OCI-M2 (cell line): ENCODE measurements around the gene CMYA5.
"Not testable (repeated sequence)": the region's sequence is repeated elsewhere in the genome, so short reads cannot be mapped to it uniquely, and the experiment has no call there.

Experiments used
- DNase-seq: peaks from one replicate; lab custom pipeline; 2025; ENCODE audit not compliant: unreplicated experiment; lab: John Stamatoyannopoulos, UW

Gene CMYA5

DNA sequence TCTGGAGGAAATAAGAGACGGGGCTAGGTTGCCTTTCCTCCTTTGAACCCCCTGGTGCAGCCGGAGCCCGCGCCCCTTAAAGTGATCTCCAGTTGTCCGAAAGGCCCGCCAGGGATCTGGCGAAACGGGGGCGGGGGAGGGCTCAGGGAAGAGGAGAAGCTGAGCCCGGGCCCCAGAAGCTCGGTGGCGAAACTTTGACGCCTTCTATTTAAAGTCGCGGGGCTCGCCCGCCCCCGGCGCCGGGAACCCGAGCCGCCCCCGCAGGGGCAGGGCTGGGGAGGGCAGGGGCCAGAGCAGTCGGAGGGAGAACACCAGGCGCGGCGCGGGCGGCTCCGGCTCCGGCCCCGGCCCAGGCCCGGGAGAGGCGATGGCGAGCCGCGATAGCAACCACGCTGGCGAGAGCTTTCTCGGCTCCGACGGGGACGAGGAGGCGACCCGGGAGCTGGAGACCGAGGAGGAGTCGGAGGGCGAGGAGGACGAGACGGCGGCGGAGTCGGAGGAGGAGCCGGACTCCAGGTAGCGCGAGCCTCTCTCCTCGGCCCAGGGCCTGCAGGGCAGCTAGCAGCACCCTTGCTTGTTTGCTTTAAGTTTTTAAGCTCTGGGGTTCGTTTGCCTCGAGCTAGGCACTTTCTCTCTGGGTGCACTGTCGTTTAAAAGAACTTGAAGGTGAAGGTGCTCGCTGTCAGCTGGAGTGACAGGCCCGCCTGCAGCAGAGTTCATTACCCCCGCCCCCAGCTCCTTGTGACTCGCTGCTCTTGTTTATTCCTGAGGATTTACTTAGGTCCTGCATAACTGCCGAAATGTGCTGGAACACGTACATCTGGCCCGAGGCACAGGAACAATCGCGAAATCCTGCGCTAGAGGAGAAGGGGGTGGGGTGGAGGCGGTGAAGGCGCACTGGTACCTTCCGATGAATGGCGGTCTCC, at the start of gene CMYA5:
CMYA5 (plus strand) TSS at position 296 of the 926 bp plus-strand sequence; CDS start at position 368, 72 bp downstream.
- no peak for DNase-seq

DNA sequence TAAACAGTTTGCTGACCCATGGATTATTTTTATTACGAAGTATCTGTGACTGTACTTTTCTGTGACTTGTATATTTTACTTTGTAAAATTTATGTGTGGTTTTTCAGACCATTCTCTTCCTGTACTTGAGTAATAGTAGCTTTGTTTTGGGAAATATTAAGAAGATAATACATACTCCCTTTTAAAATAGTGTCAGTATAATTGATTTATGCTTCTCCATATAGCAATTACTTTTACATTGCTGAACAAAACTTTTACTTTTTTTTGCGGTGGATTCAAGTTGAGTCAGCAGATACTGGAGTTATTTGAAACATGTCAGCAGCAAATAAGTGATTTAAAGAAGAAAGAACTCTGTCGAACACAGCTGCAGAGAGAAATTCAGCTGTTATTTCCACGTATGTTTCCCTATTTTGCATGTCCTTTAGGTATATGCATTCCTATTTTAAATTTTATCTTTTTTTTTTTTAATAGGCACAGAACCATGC, 49.0 kb upstream of the CMYA5 start:
- DNase-seq = no peak

DNA sequence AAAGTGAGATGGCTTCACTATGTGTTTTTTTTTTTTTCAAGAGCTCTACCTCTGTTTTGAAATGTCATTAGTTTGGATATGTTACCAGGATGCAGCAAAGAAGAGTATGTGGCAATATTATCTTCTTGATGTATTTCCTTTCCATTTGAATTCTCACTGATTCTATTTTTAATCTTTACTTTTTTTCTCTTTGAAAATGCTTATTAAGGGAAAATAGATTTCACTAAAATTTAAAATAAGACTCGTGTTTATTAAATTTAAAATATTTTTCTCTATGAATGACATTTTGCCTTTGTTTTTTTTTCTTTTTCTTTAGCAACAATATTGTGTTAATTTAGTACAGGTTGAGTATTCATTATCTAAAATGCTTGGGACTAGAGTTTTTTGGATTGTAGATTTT, 48.2 kb upstream of the CMYA5 start:
- DNase-seq = no peak

DNA sequence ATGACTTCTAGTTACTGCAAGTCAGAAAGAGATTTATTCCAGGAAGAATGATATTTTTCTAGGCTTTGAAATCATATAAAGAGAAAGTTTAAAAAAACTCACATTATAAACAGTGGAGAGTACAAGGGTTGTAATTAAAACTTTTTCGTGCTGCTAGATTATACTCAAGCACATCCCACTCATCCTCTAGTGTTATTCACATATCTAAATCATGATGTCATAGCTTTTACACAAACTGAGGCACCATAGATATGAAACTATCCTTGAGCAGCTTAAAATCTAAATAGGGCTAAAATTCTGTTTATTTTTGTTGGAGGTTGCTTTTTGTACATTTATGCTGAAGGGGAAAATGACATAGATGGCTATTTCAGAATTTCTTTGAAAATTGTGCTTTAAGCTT, 47.4 kb upstream of the CMYA5 start:
- DNase-seq = no peak

DNA sequence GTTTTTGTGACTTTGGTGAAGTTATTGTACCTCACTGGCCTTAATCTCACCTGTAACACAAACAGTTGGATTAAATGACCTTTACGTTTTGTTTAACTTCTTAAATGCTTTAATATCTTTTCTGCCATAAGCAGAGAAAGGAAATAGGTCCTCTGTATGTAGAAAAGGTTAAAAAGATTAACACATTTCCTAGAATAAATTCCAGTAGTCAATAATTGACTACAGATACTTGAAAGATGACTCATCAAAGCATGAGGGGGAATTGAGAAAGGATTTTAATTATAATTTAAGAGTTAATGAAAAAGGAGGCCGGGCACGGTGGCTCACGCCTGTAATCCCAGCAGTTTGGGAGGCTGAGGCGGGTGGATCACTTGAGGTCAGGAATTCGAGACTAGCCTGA, 35.8 kb upstream of the CMYA5 start:
- no peak for DNase-seq

DNA sequence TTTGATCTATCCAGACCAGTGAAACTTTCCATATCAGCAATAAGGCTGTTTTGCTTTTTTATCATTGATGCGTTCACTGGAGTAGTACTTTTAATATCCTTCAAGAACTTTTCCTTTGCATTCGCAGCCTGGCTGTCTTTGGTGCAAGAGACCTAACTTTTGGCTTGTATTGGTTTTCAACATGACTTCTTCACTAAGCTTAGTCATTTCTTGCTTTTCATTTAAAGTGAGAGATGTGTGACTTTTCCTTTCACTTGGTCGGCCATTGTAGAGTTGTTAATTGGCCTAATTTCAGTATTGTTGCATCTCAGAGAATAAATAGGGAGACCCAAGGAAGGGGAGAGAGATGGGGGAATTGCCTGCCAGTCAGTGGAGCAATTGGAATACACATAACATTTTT, 26.4 kb upstream of the CMYA5 start:
- DNase-seq = no peak

DNA sequence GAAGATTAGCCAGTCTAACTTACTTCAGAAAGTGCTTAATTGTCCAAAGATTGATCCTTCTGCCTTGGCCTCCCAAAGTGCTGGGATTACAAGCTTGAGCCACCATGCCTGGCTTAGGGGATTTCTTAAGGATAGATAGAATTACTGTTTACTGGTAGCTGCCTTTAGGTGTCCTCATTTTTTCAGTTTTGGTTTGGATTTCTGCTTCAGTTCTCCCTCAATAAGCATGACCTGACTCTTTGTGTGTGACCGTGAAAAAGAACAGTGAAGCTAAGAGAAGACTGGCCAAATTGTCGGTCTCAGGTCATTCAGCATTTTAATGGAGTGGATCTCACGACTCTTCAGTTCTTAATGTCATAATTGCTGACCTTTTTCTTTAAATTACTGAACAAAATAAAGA, 22.9 kb upstream of the CMYA5 start:
- DNase-seq = no peak

DNA sequence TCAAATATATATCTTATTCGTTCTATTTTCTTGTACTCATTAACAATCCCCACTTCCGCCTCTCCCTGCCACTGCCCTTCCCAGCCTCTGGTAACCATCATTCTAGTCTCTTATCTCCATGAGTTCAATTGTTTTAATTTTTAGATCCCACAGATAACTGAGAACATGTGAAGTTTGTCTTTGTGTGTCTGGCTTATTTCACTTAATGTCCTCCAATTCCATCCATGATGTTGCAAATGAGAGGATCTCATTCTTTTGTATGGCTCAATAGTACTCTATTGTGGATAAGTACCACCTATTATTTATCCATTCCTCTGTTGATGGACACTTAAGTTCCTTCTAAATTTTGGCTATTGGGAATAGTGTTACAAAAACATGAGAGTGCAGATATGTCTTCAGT, 17.2 kb upstream of the CMYA5 start:
- no peak for DNase-seq

DNA sequence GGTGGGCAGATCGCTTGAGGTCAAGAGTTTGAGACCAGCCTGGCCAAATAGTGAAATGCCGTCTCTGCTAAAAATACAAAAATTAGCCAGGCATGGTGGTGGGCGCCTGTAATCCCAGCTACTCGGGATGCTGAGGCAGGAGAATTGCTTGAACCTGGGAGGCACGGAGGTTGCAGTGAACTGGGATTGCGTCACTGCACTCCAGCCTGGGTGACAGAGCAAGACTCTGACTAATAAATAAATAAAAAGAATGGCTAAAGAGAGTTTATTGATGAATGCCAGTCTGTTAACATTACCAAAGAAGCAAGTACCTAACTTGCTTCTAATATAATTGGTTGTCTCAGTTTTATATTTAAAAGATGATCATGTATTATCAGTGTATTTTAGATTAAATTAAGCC, 13.3 kb upstream of the CMYA5 start:
- DNase-seq = not testable (repeated sequence)

DNA sequence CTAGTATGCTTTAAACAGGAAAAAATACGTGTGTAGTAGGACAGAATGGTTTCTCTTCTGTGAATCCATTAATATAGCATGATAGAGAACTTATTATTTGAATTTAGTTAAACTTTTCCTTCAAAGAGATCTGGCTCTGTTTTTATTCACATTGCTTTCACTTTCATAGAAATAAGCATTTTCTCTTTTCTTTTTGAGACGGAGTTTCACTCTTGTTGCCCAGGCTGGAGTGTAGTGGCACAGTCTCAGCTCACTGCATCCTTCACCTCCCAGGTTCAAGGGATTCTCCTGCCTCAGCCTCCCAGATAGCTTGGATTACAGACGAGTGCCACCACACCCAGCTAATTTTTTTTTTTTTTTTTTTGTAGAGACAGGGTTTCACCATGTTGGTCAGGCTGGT, 7.5 kb upstream of the CMYA5 start:
- not testable (repeated sequence) for DNase-seq

DNA sequence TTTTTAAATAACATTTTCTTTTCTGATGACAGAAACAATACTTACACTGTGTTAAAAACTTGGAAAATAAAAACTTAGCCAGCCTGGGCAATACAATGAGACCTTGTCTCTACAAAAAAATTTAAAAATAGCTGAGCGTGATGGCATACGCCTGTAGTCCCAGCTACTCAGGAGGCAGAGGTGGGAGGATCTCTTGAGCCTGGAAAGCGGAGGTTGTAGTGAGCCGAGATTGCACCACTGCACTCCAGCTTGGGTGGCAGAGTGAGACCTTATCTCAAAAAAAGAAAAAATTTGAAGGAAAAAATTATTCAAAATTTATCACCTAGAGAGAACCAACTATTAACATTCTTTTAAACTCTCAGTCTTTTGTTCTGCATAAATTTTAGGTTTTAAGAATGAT, 4.9 kb upstream of the CMYA5 start:
- DNase-seq = no peak

DNA sequence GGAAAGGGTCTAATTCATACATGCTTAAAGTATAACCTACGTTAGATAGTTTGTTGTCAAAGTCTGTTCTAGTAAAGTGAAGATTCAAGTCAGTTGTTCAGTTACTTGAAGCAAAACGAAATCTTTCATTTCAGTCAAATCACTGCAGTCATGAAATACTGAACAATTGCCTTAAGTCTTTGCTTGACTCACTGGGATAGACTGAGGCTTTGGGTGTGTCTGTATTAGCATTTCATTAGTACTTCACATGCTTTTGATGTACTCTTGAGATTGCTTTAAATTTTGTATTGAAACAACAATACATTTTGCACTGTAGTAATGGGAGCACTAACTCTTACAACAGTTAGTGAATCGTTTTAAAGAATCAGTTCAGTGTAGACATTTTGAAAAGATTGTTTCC, 4.0 kb upstream of the CMYA5 start:
- DNase-seq = no peak

DNA sequence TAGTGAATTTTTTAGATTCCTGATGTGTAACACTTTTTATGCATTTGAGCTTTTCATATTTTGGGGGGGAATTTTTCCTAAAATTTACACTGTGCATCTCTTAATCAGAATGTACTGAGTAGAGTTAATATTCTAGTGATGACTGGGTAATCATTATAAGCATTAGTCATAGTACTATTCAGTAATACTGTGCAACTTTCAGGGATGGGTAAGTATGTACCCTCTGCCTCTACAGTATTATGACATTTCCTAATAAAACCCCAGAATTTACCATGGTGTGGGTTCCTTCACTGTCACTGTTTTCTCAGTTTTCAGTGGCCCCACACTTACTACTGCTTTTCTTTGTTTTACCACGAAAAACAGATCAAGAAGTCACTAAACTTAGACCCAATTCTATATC, 2.8 kb upstream of the CMYA5 start:
- DNase-seq = no peak

DNA sequence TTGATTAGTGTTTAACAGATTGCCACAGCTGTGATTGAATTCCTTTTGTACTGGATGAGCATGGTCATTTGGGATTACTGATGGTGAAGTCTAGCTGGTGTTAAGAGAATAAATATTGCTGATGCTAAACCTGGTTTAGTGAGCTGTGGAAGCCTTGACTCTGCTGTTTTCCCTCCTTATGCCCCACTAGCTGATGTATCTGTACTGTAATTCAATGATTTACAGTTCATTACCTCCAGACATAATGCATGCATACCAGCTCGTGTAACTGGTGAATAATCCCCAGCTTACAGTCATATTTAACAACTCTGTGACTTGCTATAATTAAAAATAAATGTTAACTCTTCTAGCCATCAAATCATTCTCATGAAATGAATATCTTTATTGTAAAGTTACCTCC, 1.7 kb upstream of the CMYA5 start:
- no peak for DNase-seq

DNA sequence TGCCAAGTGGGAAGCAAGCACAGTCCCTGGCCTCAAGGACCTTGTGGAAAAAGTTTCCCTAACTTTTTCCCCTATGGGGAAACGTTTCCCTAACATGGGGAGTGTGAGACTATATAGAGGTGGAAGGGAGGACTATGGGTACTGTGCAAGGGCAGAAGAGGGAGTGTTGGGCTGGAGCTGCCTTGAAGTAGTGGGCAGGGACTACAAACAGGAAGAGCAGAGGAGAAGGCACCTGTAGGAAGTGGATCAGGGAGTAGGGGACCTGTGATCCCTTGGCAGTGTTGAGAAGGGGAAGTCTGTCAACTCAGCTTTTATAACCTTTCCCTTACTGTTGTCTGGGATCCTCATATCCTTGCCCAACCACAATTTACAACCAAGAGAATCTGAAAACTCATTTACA, 1.4 kb downstream of the CMYA5 start:
- DNase-seq = no peak

DNA sequence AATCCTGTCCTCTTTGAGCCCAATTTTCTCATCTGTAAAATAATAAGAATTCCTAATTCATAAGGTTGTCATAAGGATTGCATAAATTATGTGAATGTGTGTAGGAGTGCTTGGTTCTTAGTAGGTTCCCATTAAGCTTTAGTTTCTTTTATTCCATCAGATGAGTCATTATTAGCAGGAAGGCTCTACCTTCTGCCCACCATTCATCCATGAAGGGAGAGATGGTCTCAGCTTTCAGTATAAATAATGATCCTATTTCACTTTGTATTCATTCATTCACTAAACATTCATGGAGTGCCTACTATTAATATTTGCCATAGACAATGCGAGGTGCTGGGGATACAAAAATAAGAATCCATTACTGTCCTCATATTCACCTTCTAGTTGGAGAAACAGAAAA, 3.0 kb downstream of the CMYA5 start:
- no peak for DNase-seq

DNA sequence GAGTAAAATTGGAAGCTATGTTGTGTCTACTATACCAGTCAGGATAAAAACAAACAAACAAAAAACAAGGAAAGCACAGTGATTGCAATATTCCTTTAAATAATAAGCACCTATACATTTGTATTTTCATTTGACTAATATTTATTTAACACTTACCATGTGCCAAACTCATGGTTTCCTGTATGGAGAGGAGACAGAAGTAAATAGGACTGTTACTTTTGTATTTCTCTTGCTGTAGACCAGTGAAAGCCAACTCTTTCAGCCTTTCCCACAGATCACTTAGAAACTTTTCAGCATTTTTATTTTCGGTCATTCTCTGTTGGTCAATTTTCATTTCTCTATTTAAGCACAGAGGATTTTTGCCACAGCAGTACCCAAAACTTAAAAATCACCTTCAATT, 4.5 kb downstream of the CMYA5 start:
- DNase-seq = no peak

DNA sequence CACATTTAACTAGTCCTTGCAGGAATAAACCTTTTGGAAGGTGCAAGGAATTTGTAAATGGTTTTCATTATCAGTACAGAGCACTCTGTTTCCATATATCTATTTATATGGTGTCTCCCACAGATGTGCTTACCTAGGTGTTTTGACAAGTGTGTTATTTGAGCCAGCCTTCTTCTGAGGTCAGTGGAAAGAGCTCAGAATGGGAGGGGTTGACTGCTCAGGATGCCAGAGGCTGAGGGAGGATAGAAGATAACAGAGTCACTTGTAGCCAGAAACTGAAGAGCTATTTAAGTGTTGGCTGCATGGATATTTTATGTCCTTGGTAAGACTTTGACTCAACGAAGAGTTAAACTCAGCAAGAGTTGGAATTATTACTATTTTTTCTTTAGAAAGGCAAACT, 5.0 kb downstream of the CMYA5 start:
- no peak for DNase-seq

DNA sequence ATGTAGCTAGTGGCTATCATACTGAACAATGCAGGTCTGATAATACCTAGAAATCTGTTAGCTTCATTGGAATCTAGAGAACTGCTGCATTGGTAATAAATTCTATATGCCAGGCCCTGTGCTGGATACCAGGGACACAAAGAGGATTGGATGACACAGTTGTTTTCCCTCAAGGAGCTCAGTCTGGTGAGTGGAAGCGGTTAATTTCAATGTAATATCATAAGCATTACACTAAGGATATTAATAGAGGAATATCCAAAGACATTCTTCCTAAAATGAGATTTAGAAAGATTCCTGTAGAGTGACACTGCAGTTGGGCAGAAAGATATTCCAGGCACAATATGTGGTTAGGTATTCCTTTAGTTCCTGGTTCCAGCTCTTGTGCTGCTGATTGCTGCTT, 5.9 kb downstream of the CMYA5 start:
- DNase-seq = no peak

DNA sequence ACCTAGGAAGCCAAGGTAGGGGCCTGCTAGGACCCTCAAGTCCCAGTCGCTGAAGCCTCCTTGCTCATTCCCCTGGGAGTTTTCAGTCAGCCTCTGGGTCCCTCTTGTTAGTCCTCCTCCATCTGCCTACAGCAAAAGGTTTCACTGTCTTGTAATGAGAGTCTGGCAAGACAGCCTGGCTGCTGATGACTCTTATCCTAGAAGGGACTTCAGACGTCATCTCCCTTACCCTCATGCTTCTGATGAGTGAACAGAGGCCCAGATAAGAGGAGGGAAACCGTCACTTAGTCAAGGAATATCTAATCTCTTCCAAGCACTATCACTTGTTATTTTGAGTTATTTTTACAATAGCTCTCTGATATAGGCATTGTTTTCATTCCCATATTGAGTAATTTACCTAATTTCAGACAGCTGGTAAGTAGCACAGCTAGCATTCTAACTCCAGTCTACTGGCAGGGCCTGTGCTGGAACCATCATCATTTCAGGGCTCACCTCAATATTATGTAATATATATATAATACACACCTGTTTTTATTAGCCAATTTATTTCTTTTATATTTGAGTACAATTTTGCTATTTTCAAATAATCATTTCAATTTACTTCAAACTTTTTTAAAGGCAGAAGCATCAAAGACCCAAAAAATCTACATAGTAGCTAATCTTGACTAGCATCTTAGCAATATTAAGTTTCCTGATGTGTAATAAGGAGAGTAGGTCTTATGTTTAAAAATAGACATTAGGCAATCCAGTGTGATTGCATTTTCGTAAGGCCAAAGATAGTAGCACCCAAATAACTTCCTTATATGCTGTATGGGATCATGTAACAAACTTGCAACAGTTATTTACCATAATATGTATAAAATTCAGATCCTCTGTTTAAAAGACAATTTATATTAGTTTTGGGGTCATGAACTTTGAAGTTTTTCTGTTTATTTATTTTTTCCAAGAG, 7.9 kb downstream of the CMYA5 start:
- peak; percentile 11 for DNase-seq

DNA sequence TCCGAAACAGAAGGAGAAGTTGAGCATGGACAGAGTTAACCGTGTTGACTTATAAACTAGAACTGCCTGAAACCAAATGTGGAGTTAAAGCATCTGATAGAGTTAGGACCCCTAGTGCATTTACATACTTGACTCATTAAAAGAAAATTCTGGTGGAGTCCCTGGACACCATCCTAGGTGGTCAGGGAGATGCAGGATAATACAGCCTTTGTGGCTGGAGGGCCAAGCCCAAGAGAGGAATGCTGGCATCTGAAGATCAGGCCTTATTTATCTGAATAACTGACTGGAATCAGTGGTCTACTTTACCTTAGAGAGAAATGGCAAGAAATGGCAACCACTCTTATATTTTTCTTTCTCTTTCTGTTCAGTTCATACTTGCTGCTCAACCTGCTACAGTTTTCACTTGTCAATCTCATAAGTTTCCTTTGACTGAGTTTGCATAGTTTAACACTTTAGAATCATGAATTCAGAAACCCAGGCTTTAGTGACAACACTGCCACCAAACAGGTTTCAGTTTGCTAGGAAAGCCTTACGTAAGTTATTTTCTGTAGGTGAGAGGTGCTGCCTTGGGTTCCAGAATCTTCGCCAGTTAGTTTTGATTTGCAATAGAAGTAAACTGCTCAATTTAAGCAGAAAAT, 10.2 kb downstream of the CMYA5 start:
- no peak for DNase-seq
